ENCODE results near the gene TNFSF13B. TPM values are rescaled to one million over a fixed set of nuclear protein-coding genes. Genes with fewer than 3 reads are reported as not detected.

Gene TNFSF13B
- total RNA-seq, 2 donors from 2014 or later: 2.8 to 6.6 TPM

GRCh38 chr13:108315991-108316390 lies 46.5 kb downstream of the TNFSF13B start:
- ATAC-seq (no peak), DNase-seq (ENCODE audit: low spot score in 2 of 2) (no peak)
- Mint-ChIP-seq H3K9me3 (peaks cover 0 to 4% of the 10 kb centered on the region in 2 donors), H3K27ac (no peak overlapping the region), H3K36me3 (no peaks in the 10 kb centered on the region)

DNA sequence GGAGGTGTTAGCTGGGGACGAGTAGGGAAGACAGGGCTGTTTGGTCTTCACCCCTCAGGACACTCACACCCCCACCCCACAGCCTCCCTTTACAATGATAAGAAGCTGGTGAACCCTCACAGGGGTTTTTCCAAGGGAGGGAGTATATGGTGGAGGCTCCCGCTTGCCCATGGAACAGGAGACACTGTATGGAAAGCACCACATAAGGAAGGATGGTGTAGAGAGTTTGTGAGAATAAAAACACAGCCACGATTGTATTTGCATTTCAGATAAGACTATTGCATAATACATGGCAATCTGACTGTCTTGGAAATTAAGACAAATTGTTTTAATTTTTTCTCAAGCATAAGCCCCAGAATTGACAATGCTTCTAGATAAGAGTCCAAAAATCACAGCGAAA lies 46.9 kb downstream of the TNFSF13B start:
- no peak overlapping the region for H3K27ac Mint-ChIP-seq
- H3K36me3 Mint-ChIP-seq: no peaks in the 10 kb centered on the region
- ATAC-seq (no peak), DNase-seq (ENCODE audit: low spot score in 2 of 2) (no peak)
- peaks cover 0 to 4% of the 10 kb centered on the region in 2 donors for H3K9me3 Mint-ChIP-seq

- ATAC-seq (peak; percentile 60 to 82), DNase-seq (ENCODE audit: low spot score in 2 of 2) (no peak)
- no peaks in the 10 kb centered on the region for H3K9me3 Mint-ChIP-seq
- no peak overlapping the region for H3K27ac Mint-ChIP-seq
- H3K36me3 Mint-ChIP-seq: no peaks in the 10 kb centered on the region
These were observed 52.8 kb downstream of the TNFSF13B start for GRCh38 chr13:108322206-108322824.

DNA sequence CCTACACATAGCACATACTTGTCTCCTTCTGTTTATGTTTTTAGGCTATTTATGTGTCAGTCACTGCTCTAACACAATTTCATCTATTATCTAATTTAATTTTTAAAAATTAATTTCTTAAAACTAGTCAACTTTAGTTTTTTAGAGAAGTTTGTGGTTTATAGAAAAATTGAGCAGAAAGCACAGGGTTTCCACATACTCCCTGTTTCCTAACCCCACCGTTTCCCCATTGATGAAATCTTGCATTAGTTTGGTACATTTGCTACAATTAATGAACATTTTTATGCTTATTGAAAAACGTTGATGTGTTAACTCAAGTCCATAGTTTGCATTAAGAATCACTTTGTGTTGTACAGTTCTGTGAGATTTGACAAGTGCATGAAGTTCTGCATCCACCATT lies 53.5 kb downstream of the TNFSF13B start:
- Mint-ChIP-seq H3K9me3 (no peaks in the 10 kb centered on the region), H3K27ac (no peak overlapping the region), H3K36me3 (no peaks in the 10 kb centered on the region)
- no peak for ATAC-seq
- no peak for DNase-seq (ENCODE audit: low spot score in 2 of 2)

- H3K27ac Mint-ChIP-seq: no peak overlapping the region
- DNase-seq (ENCODE audit: low spot score in 2 of 2) (no peak), ATAC-seq (no peak)
- no peaks in the 10 kb centered on the region for H3K36me3 Mint-ChIP-seq
- no peaks in the 10 kb centered on the region for H3K9me3 Mint-ChIP-seq
These were observed 56.3 kb downstream of the TNFSF13B start for GRCh38 chr13:108325863-108326262.

GRCh38 chr13:108326309-108326708 lies 56.8 kb downstream of the TNFSF13B start:
- DNase-seq (ENCODE audit: low spot score in 2 of 2): no peak
- ATAC-seq: no peak
- no peaks in the 10 kb centered on the region for H3K9me3 Mint-ChIP-seq
- H3K36me3 Mint-ChIP-seq: no peaks in the 10 kb centered on the region
- H3K27ac Mint-ChIP-seq: no peak overlapping the region

- Mint-ChIP-seq H3K36me3 (no peaks in the 10 kb centered on the region), H3K9me3 (no peaks in the 10 kb centered on the region), H3K27ac (no peak overlapping the region)
- ATAC-seq (no peak), DNase-seq (ENCODE audit: low spot score in 2 of 2) (no peak)
These were observed 59.3 kb downstream of the TNFSF13B start for GRCh38 chr13:108328848-108329247.

GRCh38 chr13:108332791-108333190 lies 63.3 kb downstream of the TNFSF13B start:
- no peak for DNase-seq (ENCODE audit: low spot score in 2 of 2)
- Mint-ChIP-seq H3K9me3 (no peaks in the 10 kb centered on the region), H3K36me3 (no peaks in the 10 kb centered on the region), H3K27ac (no peak overlapping the region)
- ATAC-seq: no peak

DNA sequence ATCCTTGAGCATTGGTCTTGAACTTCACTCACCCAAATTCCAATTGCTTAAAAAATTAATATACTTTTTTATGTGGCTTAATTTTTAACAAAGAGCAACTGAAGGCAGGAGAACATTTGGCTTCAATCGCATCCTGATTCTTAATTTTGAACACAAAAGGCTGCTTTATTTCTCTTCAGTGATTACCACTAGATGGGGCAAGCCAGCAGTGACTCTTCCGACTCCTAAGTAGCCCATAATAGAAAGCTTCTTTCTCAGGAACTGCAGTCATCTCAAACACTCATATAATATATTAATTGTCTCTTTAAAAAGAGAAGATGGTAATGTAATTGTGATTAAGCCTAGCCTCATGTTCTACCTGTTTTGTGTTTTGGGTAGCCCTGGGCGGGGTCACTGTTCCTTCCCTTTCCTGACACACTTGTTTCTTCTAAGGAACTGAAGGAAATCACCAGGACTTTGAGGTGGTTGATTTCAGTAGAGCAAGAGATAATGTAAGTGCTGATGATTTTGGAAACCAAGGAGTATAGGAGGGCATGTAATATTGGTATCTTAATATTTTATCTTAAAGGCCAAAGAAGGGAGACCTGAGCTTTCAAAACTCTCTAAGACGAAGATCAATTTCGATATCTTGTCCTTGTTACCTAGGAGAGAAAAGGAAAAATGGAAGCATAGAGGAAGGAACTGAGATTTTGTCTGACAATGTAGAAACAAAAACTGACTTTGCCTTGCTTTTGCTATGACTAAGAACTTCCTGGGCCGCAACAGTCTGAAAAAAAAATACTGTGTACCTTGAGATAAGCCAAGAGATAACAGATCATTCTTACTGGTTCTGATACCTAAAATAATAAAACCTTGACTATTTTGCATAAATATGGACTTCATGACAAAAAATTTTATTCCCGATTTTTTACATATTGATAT lies 73.1 kb downstream of the TNFSF13B start:
- H3K27ac Mint-ChIP-seq: no peak overlapping the region
- H3K36me3 Mint-ChIP-seq: no peaks in the 10 kb centered on the region
- ATAC-seq: peak in 1 of 2 donors; percentile 64
- no peak for DNase-seq (ENCODE audit: low spot score in 2 of 2)
- H3K9me3 Mint-ChIP-seq: no peaks in the 10 kb centered on the region

GRCh38 chr13:108345016-108345415 lies 75.5 kb downstream of the TNFSF13B start:
- no peaks in the 10 kb centered on the region for H3K36me3 Mint-ChIP-seq
- no peak overlapping the region for H3K27ac Mint-ChIP-seq
- H3K9me3 Mint-ChIP-seq: no peaks in the 10 kb centered on the region
- no peak for DNase-seq (ENCODE audit: low spot score in 2 of 2)
- ATAC-seq: no peak

DNA sequence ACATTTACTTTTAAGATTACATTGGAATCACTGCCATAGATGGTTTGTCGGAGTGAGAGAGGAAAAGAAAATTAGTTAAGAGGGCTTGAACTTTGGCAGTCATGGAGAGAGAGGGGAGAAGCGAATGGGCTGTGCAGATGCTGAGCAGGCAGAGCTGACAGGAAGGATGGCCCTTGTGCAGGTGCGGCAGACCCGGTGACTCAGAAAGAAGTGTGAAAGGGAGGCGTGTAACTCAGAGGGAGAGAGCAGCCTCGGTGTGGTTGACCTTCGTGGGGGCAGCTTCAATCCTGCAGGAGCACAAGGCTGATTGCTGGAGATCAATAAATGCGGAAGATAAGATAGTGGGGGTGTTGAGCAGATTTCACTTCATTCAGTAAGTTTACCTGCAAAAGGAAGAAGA lies 76.9 kb downstream of the TNFSF13B start:
- DNase-seq (ENCODE audit: low spot score in 2 of 2) (no peak), ATAC-seq (no peak)
- no peak overlapping the region for H3K27ac Mint-ChIP-seq
- no peaks in the 10 kb centered on the region for H3K36me3 Mint-ChIP-seq
- no peaks in the 10 kb centered on the region for H3K9me3 Mint-ChIP-seq

GRCh38 chr13:108349269-108349668 lies 79.8 kb downstream of the TNFSF13B start:
- no peak for ATAC-seq
- H3K36me3 Mint-ChIP-seq: no peaks in the 10 kb centered on the region
- no peaks in the 10 kb centered on the region for H3K9me3 Mint-ChIP-seq
- H3K27ac Mint-ChIP-seq: no peak overlapping the region
- DNase-seq (ENCODE audit: low spot score in 2 of 2): no peak

DNA sequence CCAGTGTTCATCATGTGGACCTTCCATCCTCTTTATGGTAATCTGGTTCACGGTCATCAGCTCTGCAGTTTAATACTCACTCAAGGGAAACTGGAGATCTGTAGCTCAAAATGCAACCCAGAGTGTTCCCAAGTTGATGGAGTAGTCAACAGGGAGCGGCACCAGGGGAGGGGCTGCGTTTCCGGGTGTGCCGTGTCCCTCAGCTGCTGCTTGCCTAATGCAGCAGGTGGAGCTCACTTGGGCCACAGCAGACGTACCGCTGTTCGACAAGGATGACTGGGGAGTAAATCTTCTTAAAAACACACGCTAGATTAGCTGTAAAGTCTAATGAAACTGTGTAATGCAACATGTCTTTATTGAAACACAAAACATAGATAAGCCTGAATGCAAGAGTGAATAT lies 81.1 kb downstream of the TNFSF13B start:
- Mint-ChIP-seq H3K36me3 (no peaks in the 10 kb centered on the region), H3K27ac (no peak overlapping the region)

DNA sequence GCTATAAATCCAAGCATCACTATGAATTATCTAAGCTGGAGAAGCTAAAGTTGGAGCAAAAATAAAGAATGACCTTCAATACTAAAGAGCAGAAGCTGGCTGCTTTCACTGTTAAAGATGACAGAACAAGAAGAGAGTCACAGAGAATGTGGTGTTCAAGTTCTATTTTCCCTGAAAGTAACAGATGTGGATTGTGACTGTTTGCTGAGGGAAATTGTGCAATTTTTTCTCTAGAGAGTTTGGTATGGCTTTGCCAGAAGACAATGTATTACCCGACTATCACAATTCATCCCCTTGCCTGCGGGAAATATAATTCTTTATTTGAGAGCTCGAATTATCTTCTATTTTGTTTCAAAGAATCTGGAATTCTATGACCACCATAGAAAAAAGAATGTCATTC lies 83.1 kb downstream of the TNFSF13B start:
- no peaks in the 10 kb centered on the region for H3K9me3 Mint-ChIP-seq
- no peak overlapping the region for H3K27ac Mint-ChIP-seq
- DNase-seq (ENCODE audit: low spot score in 2 of 2) (no peak), ATAC-seq (no peak)
- no peaks in the 10 kb centered on the region for H3K36me3 Mint-ChIP-seq

More for the DNA sequence above, 81.1 kb downstream of the TNFSF13B start:
- DNase-seq (ENCODE audit: low spot score in 2 of 2) (no peak), ATAC-seq (no peak)
- H3K9me3 Mint-ChIP-seq: no peaks in the 10 kb centered on the region

DNA sequence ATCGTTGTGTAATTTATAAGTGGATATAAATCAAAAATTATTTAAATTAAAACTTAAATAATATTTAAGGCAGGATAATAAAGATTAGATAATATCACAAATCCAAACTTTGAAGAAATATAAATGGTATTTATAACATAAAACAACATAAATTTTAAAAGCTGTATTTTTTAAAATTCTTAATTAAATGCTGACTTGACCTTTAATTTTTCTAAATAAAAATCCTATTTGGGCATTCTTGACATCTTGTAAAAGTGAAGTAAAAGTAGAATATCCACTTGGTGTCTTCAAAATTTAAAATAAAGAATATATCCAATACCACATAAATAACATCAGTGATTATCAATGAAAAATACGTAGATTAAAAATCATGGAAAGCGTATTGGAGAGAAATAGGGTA lies 87.7 kb downstream of the TNFSF13B start:
- Mint-ChIP-seq H3K9me3 (no peaks in the 10 kb centered on the region), H3K36me3 (no peaks in the 10 kb centered on the region), H3K27ac (no peak overlapping the region)
- ATAC-seq (no peak), DNase-seq (ENCODE audit: low spot score in 2 of 2) (no peak)
